Activated naive CD4-positive, alpha-beta T cell treated with anti-CD3 and anti-CD28 coated beads, Interleukin-2, amount 50 U/mL, for 72 hours (primary cell): ENCODE data around the gene PPFIA3. TPM values are rescaled to one million over a fixed set of nuclear protein-coding genes. Genes with fewer than 3 reads are reported as not detected.
"Not testable (repeated sequence)": the region's sequence is repeated elsewhere in the genome, so short reads cannot be mapped to it uniquely, and the experiment has no call there.

ENCODE experiments used
- ATAC-seq, 2 donors: fragments of 150-1000 bp; cut with Tn5 transposase; 2 replicates each; pipeline ENCODE4 v1.10.0; 2021; ENCODE audit warnings: mild to moderate bottlenecking in 2 of 2, moderate library complexity in 2 of 2
- DNase-seq, 2 donors: peaks; one replicate each; pipeline ENCODE4 v3.0.0; 2021 to 2022; ENCODE audit warnings: low spot score in 2 of 2
- H3K27ac Mint-ChIP-seq, 2 donors: one replicate each; pipeline ENCODE4 v1.8.0; 2022; ENCODE audit warnings: mild to moderate bottlenecking in 2 of 2, mixed read lengths in 2 of 2
- H3K36me3 Mint-ChIP-seq, 2 donors: one replicate each; pipeline ENCODE4 v1.8.0; 2022; ENCODE audit warnings: mixed read lengths in 2 of 2
- H3K9me3 Mint-ChIP-seq, 2 donors: one replicate each; pipeline ENCODE4 v1.8.0; 2022; ENCODE audit warnings: mixed read lengths in 2 of 2
- total RNA-seq, 2 donors: library from RNA; stranded (reverse); gene quantifications; one replicate each; pipeline ENCODE4 v1.2.3, GENCODE V29; 2022

PPFIA3 gene
- total RNA-seq, 2 donors from 2014 or later: 10.3 to 11.3 TPM

DNA sequence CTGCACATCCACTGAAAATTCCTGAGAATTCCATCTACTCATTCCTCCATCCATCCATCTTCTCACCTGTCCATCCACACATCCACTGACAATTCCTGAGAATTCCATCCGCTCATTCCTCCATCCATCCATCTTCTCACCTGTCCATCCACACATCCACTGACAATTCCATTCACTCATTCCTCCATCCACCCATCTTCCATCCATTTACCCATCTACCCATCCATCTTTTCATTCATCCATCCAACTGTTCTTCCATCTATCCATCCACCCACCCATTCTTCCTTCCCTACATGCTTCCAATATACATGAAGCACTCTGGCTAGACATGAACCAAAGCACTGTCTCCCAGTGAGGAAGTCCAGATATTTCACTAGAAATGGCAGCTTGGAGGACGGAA is 53.9 kb downstream of the PPFIA3 start:
- no peaks in the 10 kb centered on the region for H3K36me3 Mint-ChIP-seq
- no peaks in the 10 kb centered on the region for H3K9me3 Mint-ChIP-seq
- DNase-seq (no peak), ATAC-seq (no peak)
- H3K27ac Mint-ChIP-seq: no peak overlapping the region

DNA sequence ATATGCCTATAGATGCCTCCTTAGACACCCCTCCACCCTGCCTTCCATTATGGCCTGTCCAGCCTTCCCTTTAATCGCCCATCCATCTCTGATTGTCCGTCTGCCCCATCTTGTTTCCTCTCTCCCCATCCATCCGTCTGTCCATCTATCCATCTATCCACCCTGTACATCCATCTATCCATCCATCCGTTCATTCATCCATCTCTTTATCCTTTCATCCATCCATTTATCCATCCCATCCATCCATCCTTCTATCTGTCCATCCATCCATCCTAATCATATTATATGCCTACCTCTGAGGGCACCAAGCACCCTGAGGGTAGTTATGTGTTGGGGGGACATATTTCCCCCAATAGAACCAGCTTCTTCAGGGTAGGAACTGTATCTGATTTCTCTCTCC is 61.3 kb downstream of the PPFIA3 start:
- ATAC-seq (no peak), DNase-seq (no peak)
- H3K27ac Mint-ChIP-seq: no peak overlapping the region
- H3K36me3 Mint-ChIP-seq: peaks cover 6 to 7% of the 10 kb centered on the region in 2 donors
- H3K9me3 Mint-ChIP-seq: peaks cover 11 to 15% of the 10 kb centered on the region in 2 donors

DNA sequence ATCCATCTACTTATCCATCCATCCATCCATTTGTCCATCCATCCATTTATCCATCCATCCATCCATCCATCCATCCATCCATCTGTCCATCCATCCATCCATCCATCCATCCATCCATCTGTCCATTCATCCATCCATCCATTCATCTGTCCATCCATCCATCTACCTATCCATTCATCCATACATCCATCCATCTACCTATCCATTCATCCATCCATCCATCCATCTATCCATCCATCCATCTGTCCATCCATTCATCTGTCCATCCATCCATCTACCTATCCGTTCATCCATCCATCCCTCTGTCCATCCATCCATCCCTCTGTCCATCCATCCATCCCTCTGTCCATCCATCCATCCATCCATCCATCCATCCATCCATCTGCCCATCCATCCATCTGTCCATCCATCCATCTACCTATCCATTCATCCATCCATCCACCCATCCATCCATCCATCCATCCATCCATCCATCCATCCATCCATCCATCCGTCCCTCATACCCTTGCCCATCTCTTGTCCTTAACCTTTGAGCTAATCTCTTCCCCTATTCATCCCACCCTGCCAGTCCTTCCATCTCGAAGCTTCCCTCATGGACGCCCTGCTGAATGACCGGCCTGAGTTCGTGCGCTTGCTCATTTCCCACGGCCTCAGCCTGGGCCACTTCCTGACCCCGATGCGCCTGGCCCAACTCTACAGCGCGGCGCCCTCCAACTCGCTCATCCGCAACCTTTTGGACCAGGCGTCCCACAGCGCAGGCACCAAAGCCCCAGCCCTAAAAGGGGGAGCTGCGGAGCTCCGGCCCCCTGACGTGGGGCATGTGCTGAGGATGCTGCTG is 62.9 kb downstream of the PPFIA3 start:
- DNase-seq, ATAC-seq, H3K27ac Mint-ChIP-seq, H3K36me3 Mint-ChIP-seq: not testable (repeated sequence)
- peaks cover 11 to 15% of the 10 kb centered on the region in 2 donors for H3K9me3 Mint-ChIP-seq

DNA sequence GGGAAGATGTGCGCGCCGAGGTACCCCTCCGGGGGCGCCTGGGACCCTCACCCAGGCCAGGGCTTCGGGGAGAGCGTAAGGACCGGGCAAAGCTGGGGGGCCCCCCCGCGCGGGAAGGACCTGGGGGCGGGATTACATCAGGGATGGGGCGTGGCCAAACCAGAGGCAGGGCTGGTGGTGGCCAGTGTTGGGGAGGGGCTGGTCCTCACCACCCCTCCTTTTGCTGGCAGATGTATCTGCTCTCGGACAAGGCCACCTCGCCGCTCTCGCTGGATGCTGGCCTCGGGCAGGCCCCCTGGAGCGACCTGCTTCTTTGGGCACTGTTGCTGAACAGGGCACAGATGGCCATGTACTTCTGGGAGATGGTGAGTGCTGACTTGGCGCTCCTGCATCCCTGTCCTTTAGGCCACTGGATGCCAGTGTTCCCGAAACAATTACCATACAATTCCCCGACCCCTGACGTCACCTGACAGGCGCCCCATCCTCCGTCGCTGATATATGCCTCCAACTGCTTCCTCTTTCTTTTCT is 63.6 kb downstream of the PPFIA3 start:
- DNase-seq: no peak
- H3K27ac Mint-ChIP-seq: no peak overlapping the region

DNA sequence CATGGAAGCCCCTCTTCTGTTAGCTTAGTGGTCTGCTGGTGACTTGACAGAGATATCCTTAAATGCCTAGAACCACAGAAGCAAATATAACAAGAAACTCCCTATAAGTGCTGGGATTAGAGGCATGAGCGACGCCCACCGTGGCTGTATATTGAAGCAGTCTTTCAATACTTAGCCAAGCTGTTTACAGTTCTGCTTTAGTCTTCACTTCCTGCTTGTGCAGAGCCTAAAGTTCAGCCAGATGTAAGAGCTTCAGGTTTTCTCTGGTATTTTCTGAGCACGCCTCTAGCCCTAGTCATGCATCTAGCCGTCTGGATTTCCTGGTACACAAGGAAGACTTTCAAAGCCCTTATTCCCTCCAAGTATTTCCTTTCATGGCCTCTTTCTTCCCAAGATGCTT is 66.8 kb downstream of the PPFIA3 start:
- DNase-seq (no peak), ATAC-seq (no peak)
- H3K9me3 Mint-ChIP-seq: peaks cover 11 to 15% of the 10 kb centered on the region in 2 donors
- H3K36me3 Mint-ChIP-seq: peaks cover 7 to 11% of the 10 kb centered on the region in 2 donors
- no peak overlapping the region for H3K27ac Mint-ChIP-seq

More for the DNA sequence above, 63.6 kb downstream of the PPFIA3 start:
- peaks cover 11 to 15% of the 10 kb centered on the region in 2 donors for H3K9me3 Mint-ChIP-seq
- peaks cover 6 to 7% of the 10 kb centered on the region in 2 donors for H3K36me3 Mint-ChIP-seq
- no peak for ATAC-seq

DNA sequence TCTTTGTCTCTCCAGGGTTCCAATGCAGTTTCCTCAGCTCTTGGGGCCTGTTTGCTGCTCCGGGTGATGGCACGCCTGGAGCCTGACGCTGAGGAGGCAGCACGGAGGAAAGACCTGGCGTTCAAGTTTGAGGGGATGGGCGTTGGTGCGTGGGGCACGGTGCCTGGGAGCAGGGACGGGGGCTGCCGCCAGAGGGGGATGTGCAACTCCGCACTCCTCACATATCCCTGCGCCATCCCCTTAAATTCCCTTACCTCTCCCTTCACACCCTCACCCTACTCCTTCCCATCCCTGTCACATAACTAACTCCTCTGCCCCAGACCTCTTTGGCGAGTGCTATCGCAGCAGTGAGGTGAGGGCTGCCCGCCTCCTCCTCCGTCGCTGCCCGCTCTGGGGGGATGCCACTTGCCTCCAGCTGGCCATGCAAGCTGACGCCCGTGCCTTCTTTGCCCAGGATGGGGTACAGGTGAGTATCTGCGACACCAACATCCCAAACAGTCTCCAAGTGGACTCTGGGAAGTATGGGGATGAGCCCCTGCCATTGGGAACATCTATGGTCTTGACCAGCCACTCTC is 69.4 kb downstream of the PPFIA3 start:
- no peak for ATAC-seq
- no peak for DNase-seq
- Mint-ChIP-seq H3K27ac (peak overlapping the region in 1 of 2 donors; percentile 15), H3K9me3 (peaks cover 5 to 11% of the 10 kb centered on the region in 2 donors), H3K36me3 (peaks cover 6 to 11% of the 10 kb centered on the region in 2 donors)

DNA sequence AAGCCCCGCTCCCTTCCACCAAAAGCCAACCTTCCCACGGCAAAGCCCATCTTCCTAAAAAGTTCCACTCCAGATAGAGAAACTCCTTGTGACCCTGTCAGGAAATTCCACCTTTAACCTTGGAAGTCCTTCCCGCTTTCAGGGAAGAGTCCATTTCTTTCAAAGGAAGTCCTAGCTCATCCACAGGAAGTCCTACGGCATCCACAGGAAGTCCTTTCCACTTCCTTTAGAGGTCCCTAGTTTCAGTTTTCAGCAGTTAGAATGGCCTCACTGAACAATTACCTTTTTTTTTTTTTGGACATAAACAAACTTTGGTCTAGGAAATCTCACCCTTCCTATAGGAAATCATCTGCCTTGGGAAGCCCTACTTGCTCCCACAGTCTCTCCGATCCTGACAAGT is 69.9 kb downstream of the PPFIA3 start:
- peak overlapping the region in 1 of 2 donors; percentile 15 for H3K27ac Mint-ChIP-seq
- peaks cover under 1 to 6% of the 10 kb centered on the region in 2 donors for H3K36me3 Mint-ChIP-seq
- DNase-seq: no peak
- ATAC-seq: no peak
- peaks cover 0 to 6% of the 10 kb centered on the region in 2 donors for H3K9me3 Mint-ChIP-seq

DNA sequence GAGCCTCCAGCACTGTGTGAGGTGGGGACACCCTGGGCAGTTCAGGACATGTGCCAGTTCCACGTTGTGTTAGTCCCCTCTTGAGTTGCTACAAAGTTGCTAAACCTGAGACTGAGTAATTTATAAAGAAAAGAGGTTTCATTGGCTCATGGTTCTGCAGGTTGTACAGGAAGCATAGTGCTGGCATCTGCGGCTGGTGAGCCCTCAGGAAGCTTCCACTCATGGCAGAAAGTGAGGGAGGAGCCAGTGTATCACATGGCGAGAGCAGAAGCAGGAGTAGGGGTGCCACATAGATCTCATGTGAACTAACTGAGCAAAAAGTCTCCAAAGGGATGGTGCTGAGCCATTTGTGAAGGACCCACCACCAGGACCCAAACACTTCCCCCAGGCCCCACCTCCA is 71.4 kb downstream of the PPFIA3 start:
- Mint-ChIP-seq H3K9me3 (no peaks in the 10 kb centered on the region), H3K36me3 (peaks cover 0 to 5% of the 10 kb centered on the region in 2 donors), H3K27ac (no peak overlapping the region)
- ATAC-seq (no peak), DNase-seq (no peak)

DNA sequence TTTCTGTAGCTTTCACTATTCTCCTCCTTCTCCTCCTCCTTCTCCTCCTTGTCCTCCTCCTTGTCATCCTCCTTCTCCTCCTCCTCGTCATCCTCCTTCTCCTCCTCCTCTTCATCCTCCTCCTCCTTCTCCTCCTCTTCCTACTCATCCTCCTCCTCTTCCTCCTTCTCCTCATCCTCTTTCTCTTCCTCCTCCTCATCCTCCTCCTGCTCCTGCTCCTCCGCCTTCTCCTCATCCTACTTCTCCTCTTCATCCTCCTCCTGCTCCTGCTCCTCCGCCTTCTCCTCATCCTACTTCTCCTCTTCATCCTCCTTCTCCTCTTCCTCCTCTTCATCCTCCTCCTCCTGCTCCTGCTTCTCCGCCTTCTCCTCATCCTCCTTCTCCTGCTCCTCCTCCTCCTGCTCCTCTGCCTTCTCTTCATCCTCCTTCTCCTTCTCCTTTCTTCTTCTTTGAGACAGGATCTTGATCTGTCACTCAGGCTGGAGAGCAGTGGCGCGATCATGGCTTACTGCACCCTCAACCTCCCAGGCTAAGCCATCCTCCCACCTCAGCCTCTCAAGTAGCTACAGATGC is 74.6 kb downstream of the PPFIA3 start:
- DNase-seq: no peak
- no peak overlapping the region for H3K27ac Mint-ChIP-seq
- no peak for ATAC-seq
- peaks cover 0 to 5% of the 10 kb centered on the region in 2 donors for H3K36me3 Mint-ChIP-seq
- no peaks in the 10 kb centered on the region for H3K9me3 Mint-ChIP-seq

DNA sequence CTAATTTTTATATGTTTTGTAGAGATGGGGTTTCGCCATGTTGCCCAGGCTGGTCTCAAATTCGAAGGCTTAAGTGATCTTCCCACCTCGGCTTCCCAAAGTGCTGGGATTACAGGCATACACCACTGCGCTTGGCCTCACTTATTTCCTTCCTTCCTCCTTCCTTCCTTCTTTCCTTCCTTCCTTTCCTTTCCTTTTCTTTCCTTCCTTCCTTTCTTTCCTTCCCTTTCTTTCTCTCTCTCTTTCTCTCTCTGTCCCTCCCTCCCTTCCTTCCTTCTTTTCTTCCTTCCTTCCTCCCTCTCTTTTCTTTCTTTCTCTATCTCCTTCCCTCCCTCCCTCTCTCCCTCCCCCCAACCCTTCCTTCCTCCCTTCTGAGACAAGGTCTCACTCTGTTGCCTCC is 75.1 kb downstream of the PPFIA3 start:
- Mint-ChIP-seq H3K36me3 (peaks cover 0 to 5% of the 10 kb centered on the region in 2 donors), H3K9me3 (no peaks in the 10 kb centered on the region), H3K27ac (no peak overlapping the region)
- no peak for DNase-seq
- ATAC-seq: no peak

DNA sequence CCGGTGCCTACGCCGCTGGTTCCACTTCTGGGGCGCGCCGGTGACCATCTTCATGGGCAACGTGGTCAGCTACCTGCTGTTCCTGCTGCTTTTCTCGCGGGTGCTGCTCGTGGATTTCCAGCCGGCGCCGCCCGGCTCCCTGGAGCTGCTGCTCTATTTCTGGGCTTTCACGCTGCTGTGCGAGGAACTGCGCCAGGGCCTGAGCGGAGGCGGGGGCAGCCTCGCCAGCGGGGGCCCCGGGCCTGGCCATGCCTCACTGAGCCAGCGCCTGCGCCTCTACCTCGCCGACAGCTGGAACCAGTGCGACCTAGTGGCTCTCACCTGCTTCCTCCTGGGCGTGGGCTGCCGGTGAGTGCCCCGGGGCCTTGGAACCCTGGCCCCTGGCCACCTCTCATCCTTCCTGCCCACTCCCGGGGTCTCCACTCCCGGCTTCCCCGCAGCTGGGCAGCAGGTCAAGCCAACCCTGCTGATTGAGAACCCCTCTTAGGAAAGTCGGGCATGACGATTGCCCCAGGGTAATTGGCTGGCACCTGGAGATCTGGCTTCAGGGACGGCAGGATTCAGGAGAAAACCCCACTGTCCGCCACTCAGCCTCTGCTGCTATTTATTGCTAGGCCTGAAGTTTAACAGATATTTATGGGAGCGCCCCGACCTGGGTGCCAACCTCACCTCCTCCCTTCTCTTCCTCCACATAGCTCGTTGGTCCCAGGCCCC is 77.3 kb downstream of the PPFIA3 start:
- Mint-ChIP-seq H3K27ac (no peak overlapping the region), H3K9me3 (no peaks in the 10 kb centered on the region), H3K36me3 (no peaks in the 10 kb centered on the region)
- no peak for ATAC-seq
- no peak for DNase-seq

DNA sequence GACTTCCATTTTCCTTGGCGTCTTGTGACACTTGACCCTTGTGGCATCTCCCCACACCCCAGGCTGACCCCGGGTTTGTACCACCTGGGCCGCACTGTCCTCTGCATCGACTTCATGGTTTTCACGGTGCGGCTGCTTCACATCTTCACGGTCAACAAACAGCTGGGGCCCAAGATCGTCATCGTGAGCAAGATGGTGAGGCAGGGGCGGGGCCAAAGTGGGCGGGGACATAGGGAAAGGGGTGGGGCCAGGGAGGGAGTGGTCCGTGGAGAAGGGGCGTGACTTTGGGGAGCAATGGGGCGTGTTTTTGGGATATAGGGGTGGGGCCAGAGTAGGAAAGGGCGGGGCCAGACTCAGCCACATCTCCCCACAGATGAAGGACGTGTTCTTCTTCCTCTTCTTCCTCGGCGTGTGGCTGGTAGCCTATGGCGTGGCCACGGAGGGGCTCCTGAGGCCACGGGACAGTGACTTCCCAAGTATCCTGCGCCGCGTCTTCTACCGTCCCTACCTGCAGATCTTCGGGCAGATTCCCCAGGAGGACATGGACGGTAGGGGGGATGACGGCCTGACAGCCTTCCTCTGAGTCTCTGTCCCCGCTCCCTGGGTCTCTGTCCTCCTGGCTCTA is 81.0 kb downstream of the PPFIA3 start:
- no peak for DNase-seq
- no peak overlapping the region for H3K27ac Mint-ChIP-seq
- no peaks in the 10 kb centered on the region for H3K36me3 Mint-ChIP-seq
- no peaks in the 10 kb centered on the region for H3K9me3 Mint-ChIP-seq
- peak in 1 of 2 donors; percentile 67 for ATAC-seq

Other genes starting within 250 kb of the PPFIA3 start
- 100 to 1,000 TPM in 1 of 2 donors, 10 to 100 TPM in 1; 93.1 to 133 TPM for gene PPP1R15A, start 247.1 kb upstream of the PPFIA3 start, total RNA-seq
- 1 to 10 TPM in 1 of 2 donors, under 1 TPM in 1; 0.52 to 1.1 TPM for gene TULP2, start 220.8 kb upstream of the PPFIA3 start, total RNA-seq
- gene NUCB1, start 219.2 kb upstream of the PPFIA3 start, total RNA-seq: 100 to 1,000 TPM; 191 to 254 TPM
- 1 to 10 TPM; 2.2 to 7.4 TPM for gene DHDH, start 185.8 kb upstream of the PPFIA3 start, total RNA-seq
- gene BAX, start 164.7 kb upstream of the PPFIA3 start, total RNA-seq: 100 to 1,000 TPM; 191 to 711 TPM
- gene FTL, start 154.2 kb upstream of the PPFIA3 start, total RNA-seq: 1,000 to 10,000 TPM; 1,148 to 2,898 TPM
- 100 to 1,000 TPM in 1 of 2 donors, 10 to 100 TPM in 1; 44.8 to 104 TPM for gene GYS1, start 126.2 kb upstream of the PPFIA3 start, total RNA-seq
- 100 to 1,000 TPM; 135 to 160 TPM for gene RUVBL2, start 125.7 kb upstream of the PPFIA3 start, total RNA-seq
- gene LHB, start 102.5 kb upstream of the PPFIA3 start, total RNA-seq: not detected
- not detected for gene CGB3, start 95.2 kb upstream of the PPFIA3 start, total RNA-seq
- gene CGB2, start 87.7 kb upstream of the PPFIA3 start, total RNA-seq: not detected
- not detected for gene CGB1, start 82.6 kb upstream of the PPFIA3 start, total RNA-seq
- not detected for gene CGB5, start 75.7 kb upstream of the PPFIA3 start, total RNA-seq
- not detected for gene CGB8, start 70.4 kb upstream of the PPFIA3 start, total RNA-seq
- gene CGB7, start 61.8 kb upstream of the PPFIA3 start, total RNA-seq: not detected
- gene NTF4, start 54.7 kb upstream of the PPFIA3 start, total RNA-seq: not detected
- not detected for gene KCNA7, start 46.8 kb upstream of the PPFIA3 start, total RNA-seq
- gene SNRNP70, start 34.1 kb upstream of the PPFIA3 start, total RNA-seq: 100 to 1,000 TPM; 127 to 233 TPM
- 10 to 100 TPM in 1 of 2 donors, 1 to 10 TPM in 1; 1.9 to 12.4 TPM for gene LIN7B, start 5.2 kb upstream of the PPFIA3 start, total RNA-seq
- gene C19orf73, start 401 bp upstream of the PPFIA3 start, total RNA-seq: 1 to 10 TPM; 1.1 TPM
- gene HRC, start 35.9 kb downstream of the PPFIA3 start, total RNA-seq: not detected
- under 1 TPM; 0.23 to 0.58 TPM for gene TRPM4, start 38.2 kb downstream of the PPFIA3 start, total RNA-seq
- gene SLC6A16, start 205.6 kb downstream of the PPFIA3 start, total RNA-seq: 1 to 10 TPM; 1.0 to 2.3 TPM
- 100 to 1,000 TPM; 166 to 194 TPM for gene CD37, start 215.9 kb downstream of the PPFIA3 start, total RNA-seq
- under 1 TPM in 1 of 2 donors, not detected in 1; 0.32 TPM for gene TEAD2, start 242.9 kb downstream of the PPFIA3 start, total RNA-seq
- gene DKKL1, start 244.3 kb downstream of the PPFIA3 start, total RNA-seq: not detected